ENCODE measurements around the gene SEPHS2. TPM values are rescaled to one million over a fixed set of nuclear protein-coding genes. Genes with fewer than 3 reads are reported as not detected.

The SEPHS2 gene
- total and polyA plus RNA-seq, 2 of the 8 experiments (the other 6 are each of a cell fraction or from before 2014, with no cell fraction given) = 28.2 to 61.8 TPM

DNA sequence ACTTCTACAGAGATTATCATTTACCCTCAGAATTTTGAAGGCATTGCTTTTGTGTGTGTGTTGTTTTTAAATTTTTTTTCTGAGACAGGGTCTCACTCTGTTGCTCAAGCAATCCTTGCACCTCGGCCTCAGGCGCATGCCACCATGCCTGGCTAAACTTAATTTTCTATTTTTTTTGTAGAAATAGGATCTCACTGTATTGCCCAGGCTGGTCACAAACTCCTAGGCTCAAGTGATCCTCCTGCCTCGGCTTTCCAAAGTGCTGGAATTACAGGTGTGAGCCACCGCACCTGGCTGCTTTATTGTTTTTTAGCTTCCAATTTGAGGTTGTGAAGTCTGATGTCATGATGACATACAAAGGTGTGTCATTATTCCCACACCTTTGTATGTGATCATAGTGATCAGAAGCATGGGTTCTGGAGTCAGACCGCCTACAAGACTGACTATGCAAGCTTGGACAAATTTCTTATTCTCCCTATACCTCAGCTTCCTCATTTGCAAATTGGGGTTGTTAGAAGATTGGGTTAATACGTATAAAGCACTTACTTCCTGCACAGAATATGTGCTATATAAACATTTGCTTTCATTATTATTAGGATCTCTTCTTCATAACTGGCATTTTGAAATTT lies 5.8 kb downstream of the SEPHS2 start (continued):
- TF ChIP-seq KDM1A (IDR thresholded peaks at IDR 0.05; ENCODE audit: borderline replicate concordance, low read length) (no peak), CTBP2 (IDR thresholded peaks at IDR 0.05; ENCODE audit: borderline replicate concordance, insufficient read depth, insufficient read length, low read length) (no peak), GTF2F1 (IDR thresholded peaks at IDR 0.05; ENCODE audit: borderline replicate concordance, low read depth, low read length) (no peak)
